ENCODE measurements around the gene TRIM65. TPM values are rescaled to one million over a fixed set of nuclear protein-coding genes. Genes with fewer than 3 reads are reported as not detected.

TRIM65 gene
- total RNA-seq, 1 donor from 2014 or later: 35.4 TPM

DNA sequence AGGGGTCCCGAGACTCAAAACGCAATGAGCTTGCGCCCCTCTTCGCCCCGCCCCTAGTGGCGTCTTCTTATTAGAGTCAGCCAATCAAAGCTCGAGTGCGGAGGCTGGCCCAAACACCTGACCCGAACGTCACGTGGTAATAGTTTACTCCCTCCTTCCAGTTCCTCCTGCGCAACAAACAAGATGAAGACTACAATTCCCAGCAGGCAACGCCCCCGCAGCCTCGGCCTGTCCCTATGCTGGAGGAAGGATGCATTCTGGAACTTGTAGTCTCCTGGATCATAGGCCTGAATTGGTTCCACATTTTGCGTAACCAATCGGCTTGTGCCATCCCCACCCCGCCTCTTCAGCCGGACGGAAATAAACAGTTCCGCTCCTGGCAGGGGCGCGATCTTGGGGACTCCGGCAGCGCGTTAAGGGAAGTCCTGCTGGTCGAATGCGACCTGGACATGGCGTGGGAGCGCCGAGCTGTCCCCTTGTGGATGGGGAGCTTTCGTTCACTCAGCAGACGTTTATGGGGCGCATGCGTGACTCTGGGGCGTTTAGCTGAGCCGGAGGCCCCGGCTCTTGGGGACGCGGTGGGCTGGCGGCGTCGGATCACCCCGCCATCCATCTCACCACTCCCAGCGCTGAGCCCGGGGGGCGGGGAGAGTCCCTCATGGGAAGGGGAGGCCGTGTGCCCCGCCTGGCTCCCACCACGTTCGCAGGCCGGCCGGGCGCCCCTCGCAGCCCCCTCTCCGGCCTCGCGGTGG, 41.3 kb downstream of the TRIM65 start, which contains the start of gene WBP2:
Gene WBP2, minus strand, starts transcription at position 26 of the 752 bp plus-strand sequence. CDS start 38 bp downstream, outside the sequence.
- intact Hi-C loops (cut with micrococcal nuclease): loop anchor here (1.0 to 10.0 kb wide), 18 partner anchors 9 to 981 kb away; partner anchors contain the start of genes ACOX1, CASKIN2, EXOC7 and FBF1

DNA sequence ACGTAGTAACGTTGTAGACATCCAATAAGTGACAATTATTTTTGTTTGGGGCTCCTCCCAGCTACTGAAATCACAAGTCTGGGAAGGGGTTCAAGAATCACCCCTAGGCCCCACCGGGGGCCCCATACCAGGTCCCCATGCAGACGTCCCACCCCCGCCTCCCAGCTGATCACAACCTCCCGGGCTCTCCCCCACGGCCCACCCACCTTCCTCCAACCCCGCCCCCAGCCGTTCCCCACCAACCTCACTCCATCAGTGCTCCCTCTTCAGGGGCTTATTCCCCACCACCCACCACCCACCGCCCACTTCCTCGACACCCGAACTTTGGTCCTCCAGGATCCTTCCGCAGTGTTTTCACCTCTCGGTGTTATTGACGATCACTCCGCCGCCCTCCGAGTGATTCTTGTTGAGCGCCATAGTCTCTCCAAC, 41.9 kb downstream of the TRIM65 start:
- intact Hi-C loops (cut with micrococcal nuclease): loop anchor here (1.0 to 10.0 kb wide), 18 partner anchors 9 to 980 kb away; partner anchors contain the start of genes ACOX1, CASKIN2, EXOC7 and FBF1

- intact Hi-C loops (cut with micrococcal nuclease): loop anchor here (2.0 to 10.0 kb wide), 3 partner anchors 43 to 979 kb away; partner anchors contain the start of genes FDXR, TMEM94 and TRIM65
Measured at GRCh38 chr17:75854101-75854748, 42.5 kb downstream of the TRIM65 start.

GRCh38 chr17:75853433-75853832, 43.3 kb downstream of the TRIM65 start:
- intact Hi-C loops (cut with micrococcal nuclease): loop anchor here (10.0 kb wide), 2 partner anchors 399 to 979 kb away; partner anchors contain the start of genes FDXR and TMEM94

- intact Hi-C loops (cut with micrococcal nuclease): loop anchor here (10.0 kb wide), 2 partner anchors 397 to 977 kb away; partner anchors contain the start of genes FDXR and TMEM94
Measured at GRCh38 chr17:75851693-75851991, 45.1 kb downstream of the TRIM65 start.

DNA sequence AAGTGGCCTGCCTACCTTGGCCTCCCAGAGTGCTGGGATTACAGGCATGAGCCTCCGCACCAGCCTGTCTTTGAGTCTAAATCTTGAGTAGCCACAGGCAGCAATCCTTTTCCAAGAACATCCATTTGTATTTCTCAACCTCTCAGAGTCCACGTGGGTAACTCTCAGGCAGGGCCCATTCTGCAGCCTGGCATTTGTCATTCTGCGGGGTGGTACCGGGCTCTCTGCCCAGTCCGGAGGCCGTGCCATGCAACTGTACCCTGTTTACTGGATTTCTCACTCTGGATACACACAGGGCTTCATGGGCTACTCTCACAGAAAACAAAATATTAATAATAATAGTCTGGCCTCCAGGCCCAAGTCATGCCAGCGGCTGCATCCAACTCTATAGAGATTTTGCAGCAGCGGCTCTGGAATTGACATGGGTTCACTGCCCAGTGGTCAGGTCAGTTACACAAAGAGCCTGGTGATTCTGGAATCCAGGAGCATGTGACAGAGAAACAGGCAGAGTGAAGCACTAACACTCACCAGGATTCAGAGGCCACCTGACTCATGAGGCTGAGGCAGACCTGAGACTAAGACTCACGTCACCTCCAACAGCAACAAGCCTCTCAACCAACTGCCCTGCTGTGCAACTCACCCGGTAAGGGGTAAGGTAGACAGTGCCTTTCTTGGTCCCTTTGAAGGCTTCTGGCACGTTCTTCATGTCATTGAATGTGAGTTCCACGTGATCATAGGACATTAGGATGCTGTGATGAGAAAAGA, 45.6 kb downstream of the TRIM65 start:
- intact Hi-C loops (cut with micrococcal nuclease): loop anchor here (10.0 kb wide), 2 partner anchors 396 to 976 kb away; partner anchors contain the start of genes FDXR and TMEM94

DNA sequence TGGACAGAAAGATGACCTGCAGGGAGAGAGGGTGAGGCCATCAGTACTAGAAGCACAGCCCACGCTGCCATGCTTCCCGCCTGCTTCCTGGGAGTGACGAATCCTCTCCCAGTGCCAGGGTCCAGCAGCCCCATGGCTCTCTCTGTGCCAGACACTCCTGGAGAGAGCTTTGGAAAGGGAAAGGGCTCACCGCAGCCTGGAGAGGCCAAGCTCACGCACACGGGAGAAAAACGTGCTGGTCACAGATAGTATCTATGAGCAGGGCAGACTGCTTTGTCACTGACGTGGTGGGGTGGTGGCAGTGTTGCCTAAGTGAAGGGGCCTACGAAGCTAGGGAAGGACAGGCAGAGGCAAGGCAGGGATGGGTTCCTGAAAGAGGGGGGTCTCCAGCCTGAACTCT, 47.0 kb downstream of the TRIM65 start:
- intact Hi-C loops (cut with micrococcal nuclease): loop anchor here (10.0 kb wide), 2 partner anchors 395 to 975 kb away; partner anchors contain the start of genes FDXR and TMEM94

DNA sequence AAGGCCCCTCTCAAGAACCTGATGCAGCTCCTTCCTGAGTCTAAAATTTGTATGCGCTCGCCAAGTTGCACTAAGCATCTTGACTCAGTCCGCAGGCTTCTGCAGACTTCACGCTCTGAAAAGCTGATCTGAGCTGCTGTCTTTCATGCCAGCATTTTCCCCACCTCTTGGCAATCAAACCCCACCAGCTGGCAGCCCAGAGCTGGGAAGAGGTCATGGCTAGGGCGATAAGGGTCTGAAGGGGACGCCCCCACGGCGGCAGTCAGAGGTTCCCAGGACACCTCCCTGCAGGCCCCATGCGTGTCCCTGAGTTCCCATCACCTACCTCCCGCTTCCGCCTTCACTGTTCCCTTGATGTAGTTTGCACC, 47.5 kb downstream of the TRIM65 start:
- intact Hi-C loops (cut with micrococcal nuclease): no loop called here

DNA sequence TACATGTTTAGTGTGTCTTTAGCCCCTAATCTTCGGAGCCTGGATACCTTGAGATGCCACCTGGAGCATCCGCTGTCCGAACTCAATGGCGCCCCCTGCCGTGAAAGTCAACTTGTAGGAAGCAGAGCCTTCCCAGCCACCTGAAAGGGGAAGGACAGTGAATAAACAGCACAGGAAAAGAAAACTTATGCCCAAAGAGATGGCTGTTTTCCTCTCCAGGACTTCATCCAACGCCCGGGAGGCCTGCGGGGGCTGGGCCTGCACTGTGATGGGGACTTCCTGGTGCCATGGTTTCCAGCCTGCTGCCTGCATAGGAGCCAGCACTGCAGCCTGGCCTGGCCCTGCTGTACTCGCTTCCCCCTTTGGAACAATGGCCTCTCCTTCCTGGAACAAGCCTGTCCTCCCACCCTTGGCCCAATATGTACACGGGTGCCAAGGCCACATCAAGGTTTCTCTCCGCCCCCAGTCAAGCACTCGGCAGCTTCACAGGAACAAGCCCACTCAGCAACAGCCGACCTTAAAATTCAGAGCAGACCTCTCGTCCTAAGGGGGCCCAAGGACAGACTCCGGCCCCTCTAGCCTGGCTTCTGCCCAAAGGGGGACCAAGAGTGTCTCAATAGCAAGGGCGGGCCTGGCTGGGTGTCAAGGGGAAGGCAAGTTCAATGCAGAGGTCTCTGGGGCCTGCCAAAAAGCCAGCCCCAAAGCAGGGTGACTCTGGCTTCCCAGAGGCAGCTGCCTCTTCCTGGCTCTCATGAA, 48.0 kb downstream of the TRIM65 start:
- intact Hi-C loops (cut with micrococcal nuclease): no loop called here

GRCh38 chr17:75847614-75848522, 48.9 kb downstream of the TRIM65 start:
- intact Hi-C loops (cut with micrococcal nuclease): no loop called here

- intact Hi-C loops (cut with micrococcal nuclease): no loop called here
Measured at GRCh38 chr17:75846692-75847613, 49.8 kb downstream of the TRIM65 start.

GRCh38 chr17:75845933-75846691, 50.6 kb downstream of the TRIM65 start:
- intact Hi-C loops (cut with micrococcal nuclease): loop anchor here (2.0 kb wide), 1 partner anchor 15 kb away; no protein-coding TSS in a partner anchor

DNA sequence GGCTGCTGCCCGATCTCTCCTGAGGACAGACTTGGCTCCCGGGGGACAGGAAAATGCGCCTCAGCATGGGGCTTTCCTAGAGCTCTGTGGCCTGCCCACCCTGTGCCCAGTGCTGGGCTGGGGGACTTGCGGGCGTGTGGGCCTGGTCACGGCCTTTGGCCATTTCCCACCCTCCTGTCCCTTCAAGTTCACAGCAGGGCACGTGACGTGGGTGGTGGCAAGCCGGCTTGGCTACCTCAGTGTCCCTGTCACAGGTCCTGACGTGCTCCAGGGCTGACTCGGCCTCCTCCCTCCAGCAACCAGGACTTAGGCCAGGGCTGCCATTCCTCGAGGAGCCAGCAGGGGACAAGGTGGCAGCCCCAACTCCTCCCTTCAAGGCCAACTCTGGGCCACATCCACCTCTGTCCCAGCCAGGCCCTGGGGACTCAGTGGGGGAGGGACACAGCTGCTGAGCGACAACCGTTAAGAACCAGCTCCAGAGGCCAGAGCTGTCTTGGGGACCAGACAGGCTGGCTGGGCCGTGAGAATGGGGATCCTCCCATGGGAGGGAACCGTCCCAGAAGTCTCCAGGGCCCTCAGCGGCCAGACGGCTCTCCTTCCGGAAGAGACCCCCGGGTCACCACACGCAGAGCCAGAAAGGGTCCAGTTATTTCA, 51.6 kb downstream of the TRIM65 start:
- intact Hi-C loops (cut with micrococcal nuclease): loop anchor here (2.0 kb wide), 1 partner anchor 16 kb away; no protein-coding TSS in a partner anchor

DNA sequence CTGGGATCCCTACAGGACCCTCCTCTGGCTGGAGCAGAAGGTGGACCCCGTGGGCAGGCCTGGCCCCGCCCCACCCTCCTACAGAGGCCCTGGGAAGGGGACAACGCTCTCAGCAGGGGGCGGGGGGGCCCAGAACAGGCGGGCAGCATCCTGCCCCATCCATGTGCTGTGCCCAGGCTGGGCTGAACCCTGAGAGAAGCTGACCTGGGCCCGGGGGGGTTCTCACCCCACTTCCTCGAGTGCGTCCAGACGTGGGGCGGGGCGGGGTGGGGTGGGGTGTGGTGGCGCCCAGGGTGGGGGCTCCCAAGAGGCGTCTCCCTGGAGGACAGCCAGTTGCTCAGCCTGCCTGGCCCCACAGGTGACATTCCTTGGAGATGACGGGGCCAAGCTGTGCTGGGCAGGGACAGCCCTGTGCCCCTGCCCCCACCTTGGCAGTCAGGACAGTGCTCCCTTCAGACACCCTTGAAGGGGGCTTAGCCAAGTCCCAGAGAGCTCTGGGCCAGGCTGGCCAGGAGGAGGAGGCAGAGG, 52.2 kb downstream of the TRIM65 start:
- intact Hi-C loops (cut with micrococcal nuclease): loop anchor here (1.0 to 2.0 kb wide), 3 partner anchors 11 to 60 kb away; partner anchors contain the start of genes MRPL38 and WBP2

- intact Hi-C loops (cut with micrococcal nuclease): loop anchor here (1.0 to 2.0 kb wide), 5 partner anchors 11 to 60 kb away; partner anchors contain the start of genes MRPL38 and WBP2
Measured at GRCh38 chr17:75843577-75844529, 52.9 kb downstream of the TRIM65 start, which contains the start of gene UNC13D. Gene UNC13D, minus strand, starts transcription at chr17:75844404. Its CDS starts 67 bp downstream, at chr17:75844337.
